ENCODE results near the gene ANO4.

The ANO4 gene

DNA sequence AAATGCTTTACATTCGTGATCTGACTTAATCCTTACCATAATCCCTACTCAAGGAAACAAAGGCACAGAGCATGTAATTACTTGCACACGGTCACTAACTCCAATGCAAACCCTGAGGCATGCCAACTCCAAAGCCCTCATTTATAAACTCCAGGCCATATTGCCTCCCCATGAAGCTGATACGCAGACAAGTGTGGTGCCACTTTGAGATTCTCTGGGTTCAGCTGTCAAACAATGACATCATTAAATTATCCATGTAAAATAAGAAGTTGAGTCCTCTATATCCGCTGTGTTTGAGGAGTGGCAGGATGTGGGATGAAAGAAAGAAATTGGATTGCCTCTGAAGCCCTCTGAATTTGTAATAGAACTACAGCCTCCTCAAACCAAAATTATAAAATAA lies 62.8 kb downstream of the ANO4 start:
- Histone ChIP-seq H3K4me2 (ENCODE audit: low read depth, low read length, poor library complexity, severe bottlenecking) (no peak overlapping the region), H3K4me3 (ENCODE audit: insufficient read depth, low read length, poor library complexity, severe bottlenecking) (no peak overlapping the region), H4K20me1 (ENCODE audit: low read depth, low read length) (no peaks in the 10 kb centered on the region), H3F3A (ENCODE audit: insufficient read depth) (no peaks in the 10 kb centered on the region), H3K9me2 (replicated peaks; ENCODE audit: insufficient read depth, low read length) (no peaks in the 10 kb centered on the region), H3K27me3 (ENCODE audit: low read length) (no peaks in the 10 kb centered on the region), H3K9ac (ENCODE audit: low read length) (no peak overlapping the region), H3K79me2 (ENCODE audit: insufficient read depth, low read length) (no peaks in the 10 kb centered on the region), H2AFZ (ENCODE audit: low read depth, low read length, severe bottlenecking) (no peak overlapping the region), H3K27ac (ENCODE audit: low read depth, low read length) (no peak overlapping the region), H3K36me3 (ENCODE audit: low read length) (no peaks in the 10 kb centered on the region), H3K9me3 (ENCODE audit: insufficient read depth, low read length) (no peaks in the 10 kb centered on the region)
- TF ChIP-seq EZH2phosphoT487 (conservative IDR thresholded peaks at IDR 0.05; ENCODE audit: low read length): no peak
- TF ChIP-seq, protein P1, sequence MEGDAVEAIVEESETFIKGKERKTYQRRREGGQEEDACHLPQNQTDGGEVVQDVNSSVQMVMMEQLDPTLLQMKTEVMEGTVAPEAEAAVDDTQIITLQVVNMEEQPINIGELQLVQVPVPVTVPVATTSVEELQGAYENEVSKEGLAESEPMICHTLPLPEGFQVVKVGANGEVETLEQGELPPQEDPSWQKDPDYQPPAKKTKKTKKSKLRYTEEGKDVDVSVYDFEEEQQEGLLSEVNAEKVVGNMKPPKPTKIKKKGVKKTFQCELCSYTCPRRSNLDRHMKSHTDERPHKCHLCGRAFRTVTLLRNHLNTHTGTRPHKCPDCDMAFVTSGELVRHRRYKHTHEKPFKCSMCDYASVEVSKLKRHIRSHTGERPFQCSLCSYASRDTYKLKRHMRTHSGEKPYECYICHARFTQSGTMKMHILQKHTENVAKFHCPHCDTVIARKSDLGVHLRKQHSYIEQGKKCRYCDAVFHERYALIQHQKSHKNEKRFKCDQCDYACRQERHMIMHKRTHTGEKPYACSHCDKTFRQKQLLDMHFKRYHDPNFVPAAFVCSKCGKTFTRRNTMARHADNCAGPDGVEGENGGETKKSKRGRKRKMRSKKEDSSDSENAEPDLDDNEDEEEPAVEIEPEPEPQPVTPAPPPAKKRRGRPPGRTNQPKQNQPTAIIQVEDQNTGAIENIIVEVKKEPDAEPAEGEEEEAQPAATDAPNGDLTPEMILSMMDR (IDR thresholded peaks at IDR 0.05; ENCODE audit: insufficient read depth, low read length, poor library complexity, severe bottlenecking): no peak

- H4K20me1 ChIP-seq (ENCODE audit: low read depth, low read length): no peaks in the 10 kb centered on the region
- no peaks in the 10 kb centered on the region for H3K79me2 ChIP-seq (ENCODE audit: insufficient read depth, low read length)
- no peak overlapping the region for H3K4me2 ChIP-seq (ENCODE audit: low read depth, low read length, poor library complexity, severe bottlenecking)
- no peaks in the 10 kb centered on the region for H3K9me2 ChIP-seq (replicated peaks; ENCODE audit: insufficient read depth, low read length)
- H2AFZ ChIP-seq (ENCODE audit: low read depth, low read length, severe bottlenecking): no peak overlapping the region
- H3K4me3 ChIP-seq (ENCODE audit: insufficient read depth, low read length, poor library complexity, severe bottlenecking): no peak overlapping the region
- no peaks in the 10 kb centered on the region for H3K36me3 ChIP-seq (ENCODE audit: low read length)
- no peaks in the 10 kb centered on the region for H3K9me3 ChIP-seq (ENCODE audit: insufficient read depth, low read length)
- no peaks in the 10 kb centered on the region for H3K27me3 ChIP-seq (ENCODE audit: low read length)
- H3K9ac ChIP-seq (ENCODE audit: low read length): no peak overlapping the region
- no peak overlapping the region for H3K27ac ChIP-seq (ENCODE audit: low read depth, low read length)
- TF ChIP-seq, protein P1 (IDR thresholded peaks at IDR 0.05; ENCODE audit: insufficient read depth, low read length, poor library complexity, severe bottlenecking): no peak
- no peak for TF ChIP-seq EZH2phosphoT487 (conservative IDR thresholded peaks at IDR 0.05; ENCODE audit: low read length)
- H3F3A ChIP-seq (ENCODE audit: insufficient read depth): no peaks in the 10 kb centered on the region
Observed at GRCh38 chr12:100857971-100858370, 63.4 kb downstream of the ANO4 start.

DNA sequence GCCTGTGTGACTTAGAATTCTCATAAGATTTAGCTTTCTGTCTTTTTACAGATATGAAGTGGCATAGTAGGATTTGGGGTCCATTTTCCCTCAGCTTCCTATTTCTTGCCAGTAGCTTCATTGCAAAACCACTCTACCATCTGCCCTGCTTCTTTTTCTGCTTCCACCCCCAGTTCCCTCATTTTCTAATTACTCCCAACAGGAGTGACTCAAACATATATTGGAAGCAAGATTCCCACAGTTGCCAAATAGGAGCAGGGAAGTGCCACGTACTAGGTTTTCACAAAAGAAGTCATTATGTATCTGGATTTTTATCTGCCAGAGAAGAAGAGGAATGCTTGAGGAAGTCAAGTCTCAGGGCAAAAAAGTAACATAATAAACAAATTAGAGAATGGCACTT lies 64.1 kb downstream of the ANO4 start:
- TF ChIP-seq, protein P1 (IDR thresholded peaks at IDR 0.05; ENCODE audit: insufficient read depth, low read length, poor library complexity, severe bottlenecking): no peak
- TF ChIP-seq EZH2phosphoT487 (conservative IDR thresholded peaks at IDR 0.05; ENCODE audit: low read length): no peak
- Histone ChIP-seq H3K27me3 (ENCODE audit: low read length) (no peaks in the 10 kb centered on the region), H3K4me2 (ENCODE audit: low read depth, low read length, poor library complexity, severe bottlenecking) (no peak overlapping the region), H4K20me1 (ENCODE audit: low read depth, low read length) (no peaks in the 10 kb centered on the region), H3K9ac (ENCODE audit: low read length) (no peak overlapping the region), H3K4me3 (ENCODE audit: insufficient read depth, low read length, poor library complexity, severe bottlenecking) (no peak overlapping the region), H3K9me3 (ENCODE audit: insufficient read depth, low read length) (no peaks in the 10 kb centered on the region), H3K79me2 (ENCODE audit: insufficient read depth, low read length) (no peaks in the 10 kb centered on the region), H3K36me3 (ENCODE audit: low read length) (no peaks in the 10 kb centered on the region), H3K27ac (ENCODE audit: low read depth, low read length) (no peak overlapping the region), H2AFZ (ENCODE audit: low read depth, low read length, severe bottlenecking) (no peak overlapping the region), H3F3A (ENCODE audit: insufficient read depth) (no peaks in the 10 kb centered on the region), H3K9me2 (replicated peaks; ENCODE audit: insufficient read depth, low read length) (no peaks in the 10 kb centered on the region)

Data from SU-DHL-6 (cell line).